HG03432 (cell line): Measurements from ENCODE around the gene AMY1C.
"Not testable (repeated sequence)": the region's sequence is repeated elsewhere in the genome, so short reads cannot be mapped to it uniquely, and the experiment has no call there.

Source experiments
- ATAC-seq: cut with Tn5 transposase; IDR thresholded peaks from one replicate; pipeline ENCODE4 v1.9.1; 2021; ENCODE audit warnings: mild to moderate bottlenecking, moderate library complexity; ENCODE audit not compliant: unreplicated experiment

Gene AMY1C

GRCh38 chr1:103749598-103749997 is at the start of gene AMY1C:
TSS of gene AMY1C (plus strand) at chr1:103749898. CDS start at chr1:103750470, 572 bp downstream.
- ATAC-seq = not testable (repeated sequence)

- ATAC-seq = not testable (repeated sequence)
These were observed 49.0 kb upstream of the AMY1C start for GRCh38 chr1:103700669-103701068.

- not testable (repeated sequence) for ATAC-seq
These were observed 48.4 kb upstream of the AMY1C start for GRCh38 chr1:103701256-103701655.

GRCh38 chr1:103707670-103708069 is 42.0 kb upstream of the AMY1C start:
- ATAC-seq = not testable (repeated sequence)

GRCh38 chr1:103710381-103710780 is 39.3 kb upstream of the AMY1C start:
- ATAC-seq = not testable (repeated sequence)

GRCh38 chr1:103717404-103717803 is 32.3 kb upstream of the AMY1C start:
- not testable (repeated sequence) for ATAC-seq

GRCh38 chr1:103721473-103721872 is 28.2 kb upstream of the AMY1C start:
- ATAC-seq = not testable (repeated sequence)

- ATAC-seq = not testable (repeated sequence)
These were observed 14.4 kb upstream of the AMY1C start for GRCh38 chr1:103735334-103735733.

GRCh38 chr1:103738031-103738430 is 11.7 kb upstream of the AMY1C start:
- ATAC-seq = not testable (repeated sequence)

GRCh38 chr1:103744449-103744848 is 5.2 kb upstream of the AMY1C start:
- not testable (repeated sequence) for ATAC-seq

GRCh38 chr1:103745040-103745439 is 4.7 kb upstream of the AMY1C start:
- not testable (repeated sequence) for ATAC-seq

GRCh38 chr1:103748273-103748672 is 1.4 kb upstream of the AMY1C start:
- ATAC-seq = not testable (repeated sequence)

GRCh38 chr1:103761896-103762295 is 12.2 kb downstream of the AMY1C start:
- ATAC-seq = no peak

GRCh38 chr1:103779932-103780331 is 30.2 kb downstream of the AMY1C start:
- peak; percentile 48 for ATAC-seq

GRCh38 chr1:103783944-103784377 is 34.3 kb downstream of the AMY1C start:
- ATAC-seq = peak; percentile 65

- no peak for ATAC-seq
These were observed 38.7 kb downstream of the AMY1C start for GRCh38 chr1:103788377-103788776.

GRCh38 chr1:103790172-103790571 is 40.5 kb downstream of the AMY1C start:
- ATAC-seq = peak; percentile 62
